K562 (cell line): ENCODE measurements around the gene DPP4. TPM values are rescaled to one million over a fixed set of nuclear protein-coding genes. Genes with fewer than 3 reads are reported as not detected.

ENCODE experiments used
- ATAC-seq: fragments of 200-7000 bp; cut with Tn5 transposase; 3 replicates; pipeline ENCODE4 v1.9.1; 2020; ENCODE audit warnings: moderate library complexity
- BruUV-seq: library from RNA; stranded (reverse); fragments of 400-500 nt; replicated peaks from 2 replicates; lab custom pipeline; 2021; lab: Mats Ljungman, UMichigan
- CTCF ChIA-PET: fragments of 300-600 bp; formaldehyde crosslinking; extraction: SDS; loops from one replicate; lab custom pipeline; 2021; ENCODE audit warnings: low intra/inter-chr PET ratio; lab: Yijun Ruan, JAX
- POLR2A ChIA-PET: fragments of 300-600, 350-650 bp; sonication (Branson Sonifier 250); formaldehyde crosslinking; extraction: SDS; loops from one replicate; lab custom pipeline; 2021; ENCODE audit warnings: antibody characterized with exemption, inconsistent platforms; lab: Yijun Ruan, JAX
- DNase-seq, 4 experiments: peaks; one replicate each; pipeline versions ENCODE4 v3.0.0 to v3.0.0-alpha.2; 2011 to 2018; ENCODE audit warnings: low spot score in 3 of 4, mixed read lengths in 3 of 4; ENCODE audit errors: extremely low read depth in 1 of 4
- FAIRE-seq: peaks from 2 replicates; lab custom pipeline; 2011; peaks lifted over from hg19 to GRCh38; lab: Jason Lieb, UNC
- H2AFZ ChIP-seq: 2 replicates; pipeline ENCODE4 v1.6.0; 2011; ENCODE audit warnings: low read depth, low read length, control low read depth, inconsistent platforms
- H3K27ac ChIP-seq: fragments of 200-600 bp; 3 replicates; pipeline ENCODE4 v1.8.0; 2011; ENCODE audit warnings: low read depth, mild to moderate bottlenecking, control low read depth, inconsistent platforms, low read length, moderate library complexity, mixed read lengths; ENCODE audit errors: extremely low read depth
- H3K27me3 ChIP-seq, 2 experiments: fragments of 300-600 bp in 1 of 2; 2 replicates in 1 of 2; 3 replicates in 1 of 2; pipeline versions ENCODE4 v1.6.0 to v1.8.0; 2011; ENCODE audit warnings: inconsistent platforms in 2 of 2, low read length in 2 of 2, mild to moderate bottlenecking in 1 of 2, mixed read lengths in 1 of 2, moderate library complexity in 1 of 2; ENCODE audit not compliant: control insufficient read depth in 2 of 2, insufficient read depth in 2 of 2
- H3K36me3 ChIP-seq: fragments of 300-600 bp; 3 replicates; pipeline ENCODE4 v1.8.0; 2011; ENCODE audit warnings: mild to moderate bottlenecking, low read length, inconsistent platforms; ENCODE audit not compliant: control insufficient read depth, insufficient read depth
- H3K4me1 ChIP-seq, 2 experiments: fragments of 200-600 bp in 1 of 2; replicated peaks in 1 of 2; 2 replicates in 1 of 2; 3 replicates in 1 of 2; pipeline versions ENCODE4 v1.5.1 to v1.8.0; 2011; ENCODE audit warnings: inconsistent platforms in 2 of 2, low read length in 2 of 2, mild to moderate bottlenecking in 1 of 2, mixed read lengths in 1 of 2, moderate library complexity in 1 of 2; ENCODE audit not compliant: control insufficient read depth in 2 of 2, insufficient read depth in 2 of 2
- H3K4me2 ChIP-seq: 2 replicates; pipeline ENCODE4 v1.6.1; 2011; ENCODE audit warnings: low read length, control low read depth, inconsistent platforms, mixed read lengths; ENCODE audit not compliant: insufficient read depth
- H3K4me3 ChIP-seq: fragments of 200-600 bp; sonication (generic), shearing (Covaris generic); 2 replicates; pipeline ENCODE4 v1.5.1; 2016; ENCODE audit warnings: control low read depth, inconsistent platforms
- H3K79me2 ChIP-seq: fragments of 200-600 bp; 3 replicates; pipeline ENCODE4 v1.8.0; 2011; ENCODE audit warnings: low read length, inconsistent platforms; ENCODE audit not compliant: control insufficient read depth, insufficient read depth
- H3K9ac ChIP-seq, 2 experiments: 2 replicates each; pipeline versions ENCODE4 v1.6.0 to v1.6.1; 2011; ENCODE audit warnings: low read depth in 2 of 2, low read length in 2 of 2, control low read depth in 1 of 2, inconsistent platforms in 1 of 2, mild to moderate bottlenecking in 1 of 2, mixed read lengths in 1 of 2; ENCODE audit not compliant: insufficient read depth in 1 of 2
- H3K9me1 ChIP-seq: one replicate; pipeline ENCODE4 v1.6.0; 2011; ENCODE audit warnings: inconsistent platforms, mild to moderate bottlenecking, low read length, moderate library complexity; ENCODE audit not compliant: control insufficient read depth, insufficient read depth
- H3K9me3 ChIP-seq: replicated peaks from 2 replicates; pipeline ENCODE4 v1.5.1; 2011; ENCODE audit warnings: low read depth, low read length, inconsistent platforms; ENCODE audit not compliant: control insufficient read depth, insufficient read depth
- H4K20me1 ChIP-seq: replicated peaks from 2 replicates; pipeline ENCODE4 v1.6.1; 2011; ENCODE audit warnings: low read length, inconsistent platforms, mixed read lengths; ENCODE audit not compliant: control insufficient read depth, insufficient read depth
- ATF6 ChIP-seq: sonication (generic); formaldehyde crosslinking; IDR thresholded peaks from 2 replicates; pipeline ENCODE4 v1.4.0; 2020; ENCODE audit warnings: mild to moderate bottlenecking, missing genetic modification reagents
- ETS2 ChIP-seq: IDR thresholded peaks from 2 replicates; pipeline ENCODE4 v1.6.1; 2016; ENCODE audit warnings: borderline replicate concordance, missing genetic modification characterization, mild to moderate bottlenecking, moderate library complexity, missing compliant biosample characterization; ENCODE audit not compliant: poor library complexity, severe bottlenecking
- GTF2E2 ChIP-seq: fragments of 200-800 bp; sonication (Bioruptor generic); IDR thresholded peaks from 2 replicates; pipeline ENCODE4 v1.6.1; 2016; ENCODE audit warnings: missing genetic modification characterization, missing compliant biosample characterization
- KLF13 ChIP-seq: fragments of 450-650 bp; IDR thresholded peaks from 2 replicates; pipeline ENCODE4 v1.6.1; 2016; ENCODE audit warnings: missing genetic modification characterization, low read depth, mild to moderate bottlenecking, missing compliant biosample characterization, moderate library complexity, borderline replicate concordance
- NELFE ChIP-seq: IDR thresholded peaks from 2 replicates; pipeline ENCODE4 v1.6.1; 2011; ENCODE audit warnings: mild to moderate bottlenecking; ENCODE audit not compliant: insufficient read depth, insufficient read length
- OTX1 ChIP-seq: fragments of 450-650 bp; formaldehyde crosslinking; IDR thresholded peaks from 2 replicates; pipeline ENCODE4 v1.4.0; 2022; ENCODE audit warnings: mild to moderate bottlenecking
- RCOR1 ChIP-seq, 2 experiments: IDR thresholded peaks; 2 replicates each; pipeline ENCODE4 v1.6.1; 2012; ENCODE audit warnings: low read depth in 2 of 2, low read length in 2 of 2, borderline replicate concordance in 1 of 2, improper control_type of control experiment in 1 of 2
- SIN3B ChIP-seq: fragments of 450-650 bp; IDR thresholded peaks from 2 replicates; pipeline ENCODE4 v1.6.1; 2017; ENCODE audit warnings: low read depth, mild to moderate bottlenecking, moderate library complexity
- TRIM28 ChIP-seq: fragments of 450-650 bp; IDR thresholded peaks from 2 replicates; pipeline ENCODE4 v1.6.1; 2017
- ZNF668 ChIP-seq: fragments of 250-450 bp; sonication (Bioruptor Pico); IDR thresholded peaks from 2 replicates; pipeline ENCODE4 v1.8.0; 2022; ENCODE audit warnings: mild to moderate bottlenecking, inconsistent platforms
- WGBS: fragments of 100-300 bp; shearing (Covaris generic); methylation state at CpG from one replicate; pipeline ENCODE4 v1.1.6; 2016; ENCODE audit warnings: low coverage, mixed read lengths; ENCODE audit not compliant: insufficient coverage; ENCODE audit errors: missing lambda C conversion rate; 5-methylcytosine and 5-hydroxymethylcytosine counted together
- in situ Hi-C: fragments of 300-500 bp; cut with MboI; formaldehyde crosslinking; loops from 4 replicates; pipeline ENCODE4 v1.15.0; 2018; ENCODE audit warnings: inconsistent platforms, mixed read lengths
- intact Hi-C: fragments of 100-400 bp; cut with micrococcal nuclease; formaldehyde crosslinking; loops from 2 replicates; pipeline ENCODE4 v1.14.2; 2022
- polyA plus RNA-seq, 8 experiments: library from polyadenylated mRNA; depleted of rRNA in 4 of 8; stranded (reverse) in 5 of 8; unstranded in 3 of 8; fragments of >200 nt; fragmentation: Nextera tagmentation in 2 of 8; fragmentation: Illumina TruSeq in 1 of 8; extraction: Ambion mirVana in 2 of 8; extraction: Trizol in 1 of 8; gene quantifications; 2 replicates each; pipeline versions ENCODE4 v1.2.1 to v1.2.3, GENCODE V29; 2011 to 2014; ENCODE audit warnings: inconsistent platforms in 1 of 8, missing spikeins in 1 of 8
- total RNA-seq, 7 experiments: library from RNA; depleted of rRNA in 6 of 7; stranded (reverse); fragments of >200 nt in 6 of 7; fragmentation: Illumina TruSeq in 2 of 7; extraction: Trizol in 2 of 7; gene quantifications; 2 replicates each; pipeline versions ENCODE4 v1.2.1 to v1.2.3, GENCODE V29; 2011 to 2021; ENCODE audit warnings: low replicate concordance in 1 of 7
- TF ChIP-seq, protein P1 (sequence below), 2 experiments: fragments of 450-650 bp; conservative IDR thresholded peaks; 2 replicates each; pipeline ENCODE4 v1.6.1; 2017; ENCODE audit warnings: mild to moderate bottlenecking in 2 of 2, moderate library complexity in 2 of 2
- TF ChIP-seq, protein P2 (sequence below): sonication (generic); formaldehyde crosslinking; IDR thresholded peaks from 2 replicates; pipeline ENCODE4 v1.8.1; 2023; ENCODE audit warnings: mild to moderate bottlenecking, missing genetic modification reagents

Gene DPP4
- total and polyA plus RNA-seq, 9 of the 15 experiments (the other 6 are each of a cell fraction or from before 2014, with no cell fraction given) = 0.11 TPM; not detected in 8

- ATAC-seq (no peak), FAIRE-seq (no peak), DNase-seq (no peak)
Observed at GRCh38 chr2:162000431-162000830, 73.6 kb downstream of the DPP4 start.

More at GRCh38 chr2:162000431-162000830, 73.6 kb downstream of the DPP4 start:
- 6% methylated on average over 1 of the region's 1 CpG for WGBS
- H3K36me3 ChIP-seq = no peaks in the 10 kb centered on the region
- H3K9ac ChIP-seq = no peak overlapping the region
- H3K4me1 ChIP-seq = no peaks in the 10 kb centered on the region
- in situ Hi-C loops = no loop called here
- H3K27me3 ChIP-seq = no peaks in the 10 kb centered on the region
- TF ChIP-seq ETS2 (tag) (no peak), GTF2E2 (tag) (no peak), NELFE (no peak), ZNF668 (CRISPR knock-in tag) (no peak), SIN3B (no peak), KLF13 (tag) (no peak), TRIM28 (no peak), RCOR1 (IDR thresholded peaks at IDR 0.05; ENCODE audit: borderline replicate concordance in 1 of 2, low read depth in 2 of 2, low read length in 2 of 2) (no peak), ATF6 (no peak), OTX1 (CRISPR knock-in tag) (no peak)
- TF ChIP-seq, protein P1, sequence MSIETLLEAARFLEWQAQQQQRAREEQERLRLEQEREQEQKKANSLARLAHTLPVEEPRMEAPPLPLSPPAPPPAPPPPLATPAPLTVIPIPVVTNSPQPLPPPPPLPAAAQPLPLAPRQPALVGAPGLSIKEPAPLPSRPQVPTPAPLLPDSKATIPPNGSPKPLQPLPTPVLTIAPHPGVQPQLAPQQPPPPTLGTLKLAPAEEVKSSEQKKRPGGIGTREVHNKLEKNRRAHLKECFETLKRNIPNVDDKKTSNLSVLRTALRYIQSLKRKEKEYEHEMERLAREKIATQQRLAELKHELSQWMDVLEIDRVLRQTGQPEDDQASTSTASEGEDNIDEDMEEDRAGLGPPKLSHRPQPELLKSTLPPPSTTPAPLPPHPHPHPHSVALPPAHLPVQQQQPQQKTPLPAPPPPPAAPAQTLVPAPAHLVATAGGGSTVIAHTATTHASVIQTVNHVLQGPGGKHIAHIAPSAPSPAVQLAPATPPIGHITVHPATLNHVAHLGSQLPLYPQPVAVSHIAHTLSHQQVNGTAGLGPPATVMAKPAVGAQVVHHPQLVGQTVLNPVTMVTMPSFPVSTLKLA (conservative IDR thresholded peaks at IDR 0.05) = no peak
- TF ChIP-seq, protein P2, sequence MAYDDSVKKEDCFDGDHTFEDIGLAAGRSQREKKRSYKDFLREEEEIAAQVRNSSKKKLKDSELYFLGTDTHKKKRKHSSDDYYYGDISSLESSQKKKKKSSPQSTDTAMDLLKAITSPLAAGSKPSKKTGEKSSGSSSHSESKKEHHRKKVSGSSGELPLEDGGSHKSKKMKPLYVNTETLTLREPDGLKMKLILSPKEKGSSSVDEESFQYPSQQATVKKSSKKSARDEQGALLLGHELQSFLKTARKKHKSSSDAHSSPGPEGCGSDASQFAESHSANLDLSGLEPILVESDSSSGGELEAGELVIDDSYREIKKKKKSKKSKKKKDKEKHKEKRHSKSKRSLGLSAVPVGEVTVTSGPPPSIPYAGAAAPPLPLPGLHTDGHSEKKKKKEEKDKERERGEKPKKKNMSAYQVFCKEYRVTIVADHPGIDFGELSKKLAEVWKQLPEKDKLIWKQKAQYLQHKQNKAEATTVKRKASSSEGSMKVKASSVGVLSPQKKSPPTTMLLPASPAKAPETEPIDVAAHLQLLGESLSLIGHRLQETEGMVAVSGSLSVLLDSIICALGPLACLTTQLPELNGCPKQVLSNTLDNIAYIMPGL = no peak
- TF ChIP-seq, all 486 proteins: peak for 0
- Histone ChIP-seq H2AFZ (no peak overlapping the region), H3K9me3 (no peaks in the 10 kb centered on the region), H3K79me2 (no peaks in the 10 kb centered on the region), H3K27ac (no peak overlapping the region), H4K20me1 (no peaks in the 10 kb centered on the region), H3K4me2 (no peak overlapping the region), H3K4me3 (no peak overlapping the region), H3K9me1 (no peaks in the 10 kb centered on the region)
- intact Hi-C loops = no loop called here
- BruUV-seq = no TSS peak
- POLR2A ChIA-PET = no interaction called here
- CTCF ChIA-PET = no interaction called here
